Motor neuron (in vitro differentiated cells): ENCODE measurements around the gene DIO1. TPM values are rescaled to one million over a fixed set of nuclear protein-coding genes. Genes with fewer than 3 reads are reported as not detected.

ENCODE experiments used
- total RNA-seq, 8 experiments: library from RNA; unstranded; fragments of 300-600 nt; gene quantifications; 2 replicates each; pipeline versions ENCODE4 v1.2.3 to v1.2.4, GENCODE V29; 2022

Gene DIO1
- total RNA-seq, 8 experiments from 2014 or later: 0.15 to 1.2 (median 0.35) TPM

Other genes starting within 250 kb of the DIO1 start
- 1 to 10 TPM in 2 of 8 experiments, under 1 TPM in 6; 0.14 to 4.7 (median 0.33) TPM for gene GLIS1, start 155.0 kb upstream of the DIO1 start, total RNA-seq
- gene NDC1, start 55.9 kb upstream of the DIO1 start, total RNA-seq: 10 to 100 TPM; 10.5 to 36.4 (median 16.6) TPM
- gene YIPF1, start 4.4 kb upstream of the DIO1 start, total RNA-seq: 10 to 100 TPM; 18.4 to 41.4 (median 34.6) TPM
- gene IFT25, start 51.5 kb downstream of the DIO1 start, total RNA-seq: 10 to 100 TPM; 27.9 to 57.3 (median 40.6) TPM
- 10 to 100 TPM; 18.0 to 39.8 (median 25.1) TPM for gene LRRC42, start 52.2 kb downstream of the DIO1 start, total RNA-seq
- under 1 TPM in 4 of 8 experiments, not detected in 4; 0.14 to 0.43 (median 0.17) TPM for gene LDLRAD1, start 124.0 kb downstream of the DIO1 start, total RNA-seq
- 100 to 1,000 TPM; 114 to 406 (median 146) TPM for gene TMEM59, start 159.0 kb downstream of the DIO1 start, total RNA-seq
- gene TCEANC2, start 159.4 kb downstream of the DIO1 start, total RNA-seq: 10 to 100 TPM in 1 of 8 experiments, 1 to 10 TPM in 7; 3.0 to 10.1 (median 7.4) TPM